Panc1 (cell line): ENCODE measurements around the gene ARHGEF28.

Experiments
- POLR2AphosphoS5 ChIP-seq: IDR thresholded peaks from 2 replicates; pipeline ENCODE4 v1.6.1; 2012; ENCODE audit warnings: mild to moderate bottlenecking, low read depth, low read length, moderate library complexity
- SIN3A ChIP-seq: IDR thresholded peaks from 2 replicates; pipeline ENCODE4 v1.6.1; 2012; ENCODE audit warnings: low read depth, mild to moderate bottlenecking, low read length, moderate library complexity, borderline replicate concordance; ENCODE audit not compliant: insufficient read depth
- TCF7L2 ChIP-seq: IDR thresholded peaks from 2 replicates; pipeline ENCODE4 v1.6.1; 2011; ENCODE audit warnings: mild to moderate bottlenecking, low read depth, low read length, inconsistent platforms
- TF ChIP-seq, protein P1 (sequence below): fragments of 450-650 bp; IDR thresholded peaks from 2 replicates; pipeline ENCODE4 v1.5.1; 2017; ENCODE audit warnings: mild to moderate bottlenecking
- TF ChIP-seq, protein P2 (sequence below), 2 experiments: IDR thresholded peaks; 2 replicates each; pipeline ENCODE4 v1.6.1; 2011 to 2012; ENCODE audit warnings: low read depth in 2 of 2, control low read depth in 1 of 2, low read length in 1 of 2, mild to moderate bottlenecking in 1 of 2, moderate library complexity in 1 of 2; ENCODE audit not compliant: insufficient read depth in 1 of 2

DNA sequence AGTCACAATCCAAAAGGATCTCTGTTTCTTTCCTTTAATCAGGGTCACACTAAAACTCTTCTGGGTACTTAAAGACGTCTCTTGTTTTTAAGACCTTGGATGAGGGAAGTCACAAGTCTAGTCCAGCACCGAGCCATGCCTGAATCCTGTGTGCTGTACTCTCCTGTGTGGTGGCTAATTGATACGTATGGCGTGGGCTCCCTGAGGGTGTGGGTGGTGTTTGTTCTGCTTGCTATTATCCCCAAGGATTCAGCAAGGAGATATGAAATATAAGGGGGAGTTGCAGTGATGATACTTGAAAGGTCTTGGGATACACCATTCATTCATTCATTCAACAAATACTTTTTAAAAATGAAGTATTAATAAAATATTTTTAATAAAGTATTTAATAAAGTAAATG lies 128.3 kb downstream of the ARHGEF28 start:
- TF ChIP-seq, protein P1, sequence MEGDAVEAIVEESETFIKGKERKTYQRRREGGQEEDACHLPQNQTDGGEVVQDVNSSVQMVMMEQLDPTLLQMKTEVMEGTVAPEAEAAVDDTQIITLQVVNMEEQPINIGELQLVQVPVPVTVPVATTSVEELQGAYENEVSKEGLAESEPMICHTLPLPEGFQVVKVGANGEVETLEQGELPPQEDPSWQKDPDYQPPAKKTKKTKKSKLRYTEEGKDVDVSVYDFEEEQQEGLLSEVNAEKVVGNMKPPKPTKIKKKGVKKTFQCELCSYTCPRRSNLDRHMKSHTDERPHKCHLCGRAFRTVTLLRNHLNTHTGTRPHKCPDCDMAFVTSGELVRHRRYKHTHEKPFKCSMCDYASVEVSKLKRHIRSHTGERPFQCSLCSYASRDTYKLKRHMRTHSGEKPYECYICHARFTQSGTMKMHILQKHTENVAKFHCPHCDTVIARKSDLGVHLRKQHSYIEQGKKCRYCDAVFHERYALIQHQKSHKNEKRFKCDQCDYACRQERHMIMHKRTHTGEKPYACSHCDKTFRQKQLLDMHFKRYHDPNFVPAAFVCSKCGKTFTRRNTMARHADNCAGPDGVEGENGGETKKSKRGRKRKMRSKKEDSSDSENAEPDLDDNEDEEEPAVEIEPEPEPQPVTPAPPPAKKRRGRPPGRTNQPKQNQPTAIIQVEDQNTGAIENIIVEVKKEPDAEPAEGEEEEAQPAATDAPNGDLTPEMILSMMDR: no peak
- TF ChIP-seq SIN3A: no peak
- no peak for TF ChIP-seq TCF7L2
- TF ChIP-seq POLR2AphosphoS5: no peak
- TF ChIP-seq, protein P2, sequence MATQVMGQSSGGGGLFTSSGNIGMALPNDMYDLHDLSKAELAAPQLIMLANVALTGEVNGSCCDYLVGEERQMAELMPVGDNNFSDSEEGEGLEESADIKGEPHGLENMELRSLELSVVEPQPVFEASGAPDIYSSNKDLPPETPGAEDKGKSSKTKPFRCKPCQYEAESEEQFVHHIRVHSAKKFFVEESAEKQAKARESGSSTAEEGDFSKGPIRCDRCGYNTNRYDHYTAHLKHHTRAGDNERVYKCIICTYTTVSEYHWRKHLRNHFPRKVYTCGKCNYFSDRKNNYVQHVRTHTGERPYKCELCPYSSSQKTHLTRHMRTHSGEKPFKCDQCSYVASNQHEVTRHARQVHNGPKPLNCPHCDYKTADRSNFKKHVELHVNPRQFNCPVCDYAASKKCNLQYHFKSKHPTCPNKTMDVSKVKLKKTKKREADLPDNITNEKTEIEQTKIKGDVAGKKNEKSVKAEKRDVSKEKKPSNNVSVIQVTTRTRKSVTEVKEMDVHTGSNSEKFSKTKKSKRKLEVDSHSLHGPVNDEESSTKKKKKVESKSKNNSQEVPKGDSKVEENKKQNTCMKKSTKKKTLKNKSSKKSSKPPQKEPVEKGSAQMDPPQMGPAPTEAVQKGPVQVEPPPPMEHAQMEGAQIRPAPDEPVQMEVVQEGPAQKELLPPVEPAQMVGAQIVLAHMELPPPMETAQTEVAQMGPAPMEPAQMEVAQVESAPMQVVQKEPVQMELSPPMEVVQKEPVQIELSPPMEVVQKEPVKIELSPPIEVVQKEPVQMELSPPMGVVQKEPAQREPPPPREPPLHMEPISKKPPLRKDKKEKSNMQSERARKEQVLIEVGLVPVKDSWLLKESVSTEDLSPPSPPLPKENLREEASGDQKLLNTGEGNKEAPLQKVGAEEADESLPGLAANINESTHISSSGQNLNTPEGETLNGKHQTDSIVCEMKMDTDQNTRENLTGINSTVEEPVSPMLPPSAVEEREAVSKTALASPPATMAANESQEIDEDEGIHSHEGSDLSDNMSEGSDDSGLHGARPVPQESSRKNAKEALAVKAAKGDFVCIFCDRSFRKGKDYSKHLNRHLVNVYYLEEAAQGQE (IDR thresholded peaks at IDR 0.05; ENCODE audit: insufficient read depth in 1 of 2, low read depth in 2 of 2, low read length in 1 of 2): no peak
